Panc1 (cell line): ENCODE measurements around the gene ZNF620. TPM values are rescaled to one million over a fixed set of nuclear protein-coding genes. Genes with fewer than 3 reads are reported as not detected.

Experiments
- ATAC-seq: fragments of 200-7000 bp; cut with Tn5 transposase; 2 replicates; pipeline ENCODE4 v1.9.1; 2020; ENCODE audit warnings: mild to moderate bottlenecking, moderate library complexity
- BruUV-seq: library from RNA; stranded (reverse); fragments of 400-500 nt; replicated peaks from 2 replicates; lab custom pipeline; 2021; lab: Mats Ljungman, UMichigan
- CTCF ChIA-PET: fragments of 300-600 bp; sonication (Branson Sonifier 250); formaldehyde crosslinking; loops from one replicate; lab custom pipeline; 2022; ENCODE audit warnings: antibody characterized with exemption; lab: Charles Lee
- POLR2A ChIA-PET: fragments of 300-600 bp; sonication (Branson Sonifier 250); formaldehyde crosslinking; loops from one replicate; lab custom pipeline; 2022; ENCODE audit warnings: antibody characterized with exemption; lab: Charles Lee
- DNase-seq: peaks from one replicate; pipeline ENCODE4 v3.0.0-alpha.2; 2010; ENCODE audit warnings: low read depth, low spot score
- H3K27ac ChIP-seq: 2 replicates; pipeline ENCODE4 v1.5.1; 2011; ENCODE audit warnings: mild to moderate bottlenecking, low read length, inconsistent platforms
- H3K27me3 ChIP-seq: fragments of 200-500 bp; sonication (Bioruptor generic); 2 replicates; pipeline ENCODE4 v1.6.0; 2014; ENCODE audit warnings: low read length, inconsistent platforms; ENCODE audit not compliant: control insufficient read depth, insufficient read depth
- H3K36me3 ChIP-seq: fragments of 200-500 bp; sonication (Bioruptor generic); 2 replicates; pipeline ENCODE4 v1.5.1; 2014; ENCODE audit warnings: inconsistent platforms, mild to moderate bottlenecking, low read length, moderate library complexity; ENCODE audit not compliant: control insufficient read depth, insufficient read depth
- H3K4me1 ChIP-seq: 2 replicates; pipeline ENCODE4 v1.5.1; 2011; ENCODE audit warnings: inconsistent platforms, mild to moderate bottlenecking, low read length, moderate library complexity; ENCODE audit not compliant: control insufficient read depth, insufficient read depth
- H3K4me3 ChIP-seq, 2 experiments: 2 replicates each; pipeline ENCODE4 v1.5.1; 2011 to 2012; ENCODE audit warnings: low read depth in 2 of 2, low read length in 2 of 2, mild to moderate bottlenecking in 2 of 2, inconsistent platforms in 1 of 2, moderate library complexity in 1 of 2
- H3K9me3 ChIP-seq: fragments of 200-500 bp; sonication (Bioruptor generic); 2 replicates; pipeline ENCODE4 v1.5.1; 2014; ENCODE audit warnings: low read depth, mild to moderate bottlenecking, inconsistent platforms, low read length, moderate library complexity; ENCODE audit not compliant: control insufficient read depth, insufficient read depth
- CTCF ChIP-seq: fragments of 450-650 bp; IDR thresholded peaks from 2 replicates; pipeline ENCODE4 v1.5.1; 2017; ENCODE audit warnings: mild to moderate bottlenecking
- POLR2AphosphoS5 ChIP-seq: IDR thresholded peaks from 2 replicates; pipeline ENCODE4 v1.6.1; 2012; ENCODE audit warnings: mild to moderate bottlenecking, low read depth, low read length, moderate library complexity
- REST ChIP-seq, 2 experiments: IDR thresholded peaks; 2 replicates each; pipeline ENCODE4 v1.6.1; 2011 to 2012; ENCODE audit warnings: low read depth in 2 of 2, control low read depth in 1 of 2, low read length in 1 of 2, mild to moderate bottlenecking in 1 of 2, moderate library complexity in 1 of 2; ENCODE audit not compliant: insufficient read depth in 1 of 2
- SIN3A ChIP-seq: IDR thresholded peaks from 2 replicates; pipeline ENCODE4 v1.6.1; 2012; ENCODE audit warnings: low read depth, mild to moderate bottlenecking, low read length, moderate library complexity, borderline replicate concordance; ENCODE audit not compliant: insufficient read depth
- TCF7L2 ChIP-seq: IDR thresholded peaks from 2 replicates; pipeline ENCODE4 v1.6.1; 2011; ENCODE audit warnings: mild to moderate bottlenecking, low read depth, low read length, inconsistent platforms
- in situ Hi-C: cut with HindIII; loops from 2 replicates; pipeline ENCODE4 v1.10.0; 2016; ENCODE audit warnings: low sequenced_read_pairs, low pct_unique_long_range_greater_than_20kb
- intact Hi-C: fragments of 100-400 bp; cut with micrococcal nuclease; formaldehyde crosslinking; loops from one replicate; pipeline ENCODE4 v1.10.0; 2022; ENCODE audit not compliant: unreplicated experiment
- total RNA-seq: library from RNA; stranded (reverse); gene quantifications from one replicate; pipeline ENCODE4 v1.2.1, GENCODE V29; 2021; ENCODE audit not compliant: unreplicated experiment

Gene ZNF620
- total RNA-seq, 1 experiment from 2014 or later = 1.3 TPM

DNA sequence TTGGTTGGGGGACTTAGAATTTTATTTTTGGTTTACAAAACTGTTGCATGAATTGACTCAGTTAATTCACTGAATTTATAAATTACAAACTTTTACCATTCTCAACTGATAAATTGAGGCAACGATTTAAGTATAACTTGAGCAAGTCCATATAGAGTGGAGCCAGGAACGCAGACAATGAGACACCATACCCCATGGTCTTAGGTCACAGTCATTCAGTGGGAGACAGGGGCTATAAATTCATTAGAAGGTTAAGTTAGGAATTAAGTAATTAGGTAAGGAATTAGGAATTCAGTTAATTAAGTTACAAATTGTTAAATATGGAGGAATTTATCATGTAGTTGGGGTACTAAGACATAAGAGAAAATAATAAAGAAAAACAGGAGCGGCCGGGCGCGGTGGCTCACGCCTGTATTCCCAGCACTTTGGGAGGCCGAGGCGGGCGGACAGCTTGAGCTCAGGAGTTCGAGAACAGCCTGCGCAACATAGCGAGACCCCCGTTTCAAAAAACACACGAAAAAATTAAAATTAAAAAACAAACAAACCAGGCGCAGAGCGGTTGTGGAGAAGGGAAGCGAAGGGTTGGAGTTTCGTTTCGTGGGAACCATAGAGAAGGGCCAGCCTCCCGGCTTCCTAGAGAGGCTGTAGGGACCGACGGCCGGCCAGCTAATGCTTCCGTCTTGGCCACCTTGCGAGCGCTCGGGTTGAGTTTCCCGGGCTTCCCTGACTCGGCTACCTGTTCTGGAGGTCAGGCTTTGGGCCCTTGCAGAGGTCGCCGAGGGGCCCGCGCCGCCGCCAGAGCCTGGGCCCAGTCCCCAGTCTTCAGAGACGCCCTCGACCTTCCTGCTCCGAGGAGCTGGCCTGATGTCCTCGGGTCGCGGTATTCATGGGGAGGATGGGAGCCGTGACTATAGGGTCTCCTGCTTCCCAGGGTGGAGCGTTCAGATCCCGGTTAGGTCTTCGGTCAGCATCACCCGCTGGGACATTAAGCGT is 29.1 kb upstream of the ZNF620 start, which contains the start of gene ZNF619:
TSS of gene ZNF619 (plus strand) at position 645 of the 993 bp plus-strand sequence. CDS start 858 bp downstream, outside the sequence.
- in situ Hi-C loops (no loop called here), intact Hi-C loops (no loop called here)
- ATAC-seq (peak; percentile 93), DNase-seq (no peak)
- no peaks in the 10 kb centered on the region for H3K27me3 ChIP-seq
- BruUV-seq = no TSS peak
- no peaks in the 10 kb centered on the region for H3K9me3 ChIP-seq
- peak within 1 kb of the TSS; percentile 83 for H3K27ac ChIP-seq
- ChIA-PET CTCF (no interaction called here), POLR2A (interaction anchor here (0.6 kb wide), 1 partner anchor 24 kb away, joined by 10 read pairs; no protein-coding TSS in a partner anchor)
- no peak for TF ChIP-seq CTCF
- no peak; the same call in 1 of the 2 replicates for TF ChIP-seq POLR2AphosphoS5
- no peak for TF ChIP-seq TCF7L2
- TF ChIP-seq SIN3A = no peak
- TF ChIP-seq REST (IDR thresholded peaks at IDR 0.05; ENCODE audit: insufficient read depth in 1 of 2, low read depth in 2 of 2, low read length in 1 of 2) = no peak
- H3K4me3 ChIP-seq = peak within 1 kb of the TSS; percentile 60 to 65
- no peaks in the 10 kb centered on the region; the same call in 1 of the 2 replicates for H3K4me1 ChIP-seq
- no peaks in the 10 kb centered on the region for H3K36me3 ChIP-seq

GRCh38 chr3:40477666-40478065 is 28.2 kb upstream of the ZNF620 start:
- ATAC-seq (no peak), DNase-seq (no peak)
- Histone ChIP-seq H3K9me3 (no peaks in the 10 kb centered on the region), H3K27ac (peak overlapping the region; percentile 83; the same call in 1 of the 2 replicates), H3K4me3 (peak overlapping the region; percentile 60 to 65), H3K4me1 (no peaks in the 10 kb centered on the region; the same call in 1 of the 2 replicates), H3K27me3 (no peaks in the 10 kb centered on the region), H3K36me3 (no peaks in the 10 kb centered on the region)
- ChIA-PET POLR2A (interaction anchor here (0.6 kb wide), 2 partner anchors 24 to 1066 kb away, joined by 5 to 10 read pairs; no protein-coding TSS in a partner anchor), CTCF (no interaction called here)
- intact Hi-C loops = no loop called here
- TF ChIP-seq SIN3A (no peak), REST (IDR thresholded peaks at IDR 0.05; ENCODE audit: insufficient read depth in 1 of 2, low read depth in 2 of 2, low read length in 1 of 2) (no peak), TCF7L2 (no peak), POLR2AphosphoS5 (no peak), CTCF (no peak)
- in situ Hi-C loops = no loop called here
- BruUV-seq = no TSS peak
